Ecto neural progenitor cell (in vitro differentiated cells): ENCODE data around the gene MED29.
A peak's percentile ranks its signal among the peaks of the same experiment; 100 is the strongest.

Source experiments
- DNase-seq: peaks from one replicate; pipeline ENCODE4 v3.0.0-alpha.2; 2018; ENCODE audit warnings: low spot score

MED29 gene

DNA sequence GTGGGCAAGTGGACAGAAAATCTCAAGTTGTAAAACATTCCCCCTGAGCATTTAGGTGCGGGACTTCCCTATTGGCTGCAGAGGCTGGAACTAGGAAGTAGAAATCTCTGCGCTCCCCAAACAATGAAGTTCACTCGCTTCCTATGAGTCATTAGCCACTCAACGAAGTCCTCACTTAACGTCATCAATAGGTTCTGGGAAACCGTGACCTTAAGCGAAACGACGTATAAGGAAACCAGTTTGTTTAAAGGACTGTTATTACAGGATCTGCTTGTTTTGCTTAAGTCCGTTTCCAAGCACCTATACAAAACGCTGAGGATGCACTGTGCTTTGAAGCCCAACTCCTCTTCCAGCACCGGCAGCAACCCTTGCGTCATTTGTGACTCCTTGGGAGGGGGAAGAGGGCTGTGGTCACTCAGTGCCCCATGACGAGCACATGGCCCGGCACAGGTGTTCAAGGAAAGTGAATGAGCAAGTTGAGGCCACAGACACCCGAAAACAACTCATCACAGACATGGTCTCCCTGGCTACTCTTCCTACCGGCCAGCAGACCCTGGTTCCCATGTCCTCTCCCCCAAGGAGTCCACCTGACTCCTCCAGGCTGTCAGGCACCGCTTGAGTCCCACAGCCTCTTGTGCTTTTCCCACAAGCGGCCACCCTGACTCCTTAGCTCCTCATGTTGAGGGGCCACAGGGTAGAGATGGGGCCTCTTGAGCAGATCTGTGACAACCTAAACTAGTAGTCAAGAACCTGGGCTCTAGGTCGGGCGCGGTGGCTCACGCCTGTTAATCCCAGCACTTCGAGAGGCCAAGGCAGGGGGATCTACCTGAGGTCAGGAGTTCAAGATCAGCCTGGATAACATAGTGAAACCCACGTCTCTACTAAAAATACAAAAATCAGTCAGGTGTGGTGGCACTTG, 39.8 kb downstream of the MED29 start:
- DNase-seq: no peak

DNA sequence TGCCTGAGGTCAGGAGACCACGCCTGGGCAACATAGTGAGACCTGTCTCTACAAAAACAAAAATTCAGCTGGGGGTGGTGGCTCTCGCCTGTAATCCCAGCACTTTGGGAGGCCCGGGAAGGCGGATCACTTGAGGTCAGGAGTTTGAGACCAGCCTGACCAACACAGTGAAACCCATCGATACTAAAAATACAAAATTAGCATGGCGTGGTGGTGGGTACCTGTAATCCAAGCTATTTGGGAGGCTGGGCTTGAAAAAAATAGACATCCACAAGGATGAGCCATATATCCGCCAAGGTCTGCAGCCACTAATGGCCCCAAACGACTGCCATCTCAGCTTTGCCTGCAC, 41.5 kb downstream of the MED29 start:
- no peak for DNase-seq

DNA sequence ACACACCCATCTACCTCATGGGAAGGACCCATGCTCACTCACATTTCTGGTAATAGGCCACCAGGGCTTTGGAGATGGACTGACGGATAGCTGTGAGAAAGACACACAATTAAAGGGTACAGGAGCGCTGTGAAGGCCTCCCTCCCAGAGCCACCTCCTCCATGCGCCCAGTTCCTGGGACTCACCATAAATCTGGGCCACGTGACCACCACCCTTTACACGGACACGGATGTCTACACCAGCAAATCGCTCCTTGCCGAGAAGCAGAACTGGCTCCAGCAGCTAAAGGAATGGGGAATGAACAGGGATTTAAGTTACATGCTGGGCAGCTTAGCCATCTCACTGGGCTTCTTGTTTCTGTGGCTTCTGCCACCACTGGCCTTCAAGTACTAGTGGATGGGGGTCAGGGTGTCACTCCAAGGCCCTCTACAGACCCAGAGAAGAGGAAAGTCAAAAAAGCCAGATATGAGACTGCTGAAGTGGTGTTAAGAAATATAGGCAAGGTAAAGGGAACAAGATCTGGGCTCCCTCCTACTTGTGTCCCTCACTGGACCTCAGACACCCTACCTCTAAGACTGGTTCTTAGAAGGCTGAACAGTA, 42.4 kb downstream of the MED29 start:
- no peak for DNase-seq

DNA sequence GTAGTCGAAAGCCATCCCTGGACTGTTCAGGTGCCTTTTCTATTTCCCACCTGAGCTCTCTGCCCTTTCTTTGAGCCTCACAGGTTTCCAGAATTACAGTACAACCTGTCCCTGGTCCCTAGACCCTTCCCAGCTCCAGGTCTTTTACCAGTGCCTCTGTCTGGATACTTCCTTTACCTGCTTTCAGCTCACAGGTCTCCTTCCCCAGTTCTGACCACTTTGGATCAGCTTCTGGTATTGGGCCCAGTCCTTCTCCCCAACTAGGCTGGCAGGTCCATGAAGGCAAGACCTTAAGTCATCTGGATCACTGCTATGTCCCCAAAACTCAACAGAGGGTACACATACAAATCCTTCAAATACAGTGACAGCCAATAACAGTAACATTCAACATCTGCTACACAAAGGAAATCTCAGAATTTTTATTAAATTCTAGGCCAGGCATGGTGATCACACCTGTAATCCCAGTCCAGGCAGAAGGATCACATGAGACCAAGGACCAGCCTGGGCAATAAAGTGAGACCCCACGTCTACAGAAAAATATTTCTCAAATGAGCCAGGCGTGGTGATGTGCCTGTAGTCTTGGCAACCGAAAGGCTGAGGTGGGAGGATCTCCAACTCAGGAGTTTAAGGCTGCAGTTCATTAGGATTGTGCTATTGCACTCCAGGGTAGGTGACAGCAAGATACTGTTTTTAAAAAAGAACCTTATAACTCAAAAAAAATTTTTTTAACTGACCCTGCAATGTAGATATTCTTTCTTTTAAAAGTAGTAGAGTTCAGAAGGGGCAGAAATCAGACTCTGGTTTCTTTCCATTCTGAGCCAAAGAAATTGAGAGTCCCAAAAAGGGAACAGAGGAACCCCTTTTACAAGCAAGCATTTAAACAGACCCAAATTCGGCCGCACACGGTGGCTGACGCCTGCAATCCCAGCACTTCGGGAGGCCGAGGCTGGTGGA, 43.2 kb downstream of the MED29 start:
- DNase-seq: no peak

DNA sequence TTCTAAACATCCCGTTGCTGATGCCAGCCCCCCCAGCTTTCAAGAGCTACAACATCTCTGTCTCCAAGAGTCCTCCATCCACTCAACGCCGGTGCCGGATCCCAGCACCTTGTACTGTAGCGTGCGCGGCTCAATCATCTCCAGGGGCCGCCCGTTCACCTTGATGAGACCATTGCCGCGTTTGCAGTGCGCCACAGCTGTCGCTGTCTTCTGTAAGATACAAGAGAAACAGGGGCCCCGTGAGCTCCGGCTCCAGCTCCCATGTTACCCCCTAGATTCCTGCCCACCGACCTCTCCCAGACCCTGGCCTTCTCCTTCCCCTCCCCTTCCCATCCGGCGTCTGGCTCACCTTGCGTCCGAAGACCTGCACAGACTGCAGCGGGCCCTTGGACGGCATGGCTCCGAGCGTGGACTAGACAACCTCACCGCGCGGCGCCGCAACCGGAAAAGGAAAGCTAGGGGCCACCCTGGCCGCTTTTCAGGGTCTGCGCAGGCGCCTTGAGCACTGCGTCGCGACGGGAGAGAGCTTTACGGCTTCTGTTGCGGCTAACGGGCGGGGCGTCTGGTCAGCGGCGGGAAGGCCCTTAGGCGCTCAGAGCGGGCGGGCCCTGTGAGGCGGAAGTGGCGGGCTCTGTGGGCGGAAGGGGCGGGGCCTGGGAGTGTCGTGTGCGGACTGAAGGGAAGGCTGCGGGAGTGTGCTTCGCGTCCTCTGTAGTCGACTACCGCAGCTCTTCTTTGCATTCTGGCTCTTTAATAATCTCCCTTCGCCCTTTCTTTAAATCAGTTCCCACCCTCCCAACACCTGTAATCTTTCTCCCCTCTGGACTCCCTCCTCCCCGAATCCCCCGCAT, 44.5 kb downstream of the MED29 start, which contains the start of gene RPS16:
Gene RPS16, minus strand, starts transcription at position 451 of the 851 bp plus-strand sequence. Its CDS starts 54 bp downstream, at position 397.
- DNase-seq: peak; percentile 99

DNA sequence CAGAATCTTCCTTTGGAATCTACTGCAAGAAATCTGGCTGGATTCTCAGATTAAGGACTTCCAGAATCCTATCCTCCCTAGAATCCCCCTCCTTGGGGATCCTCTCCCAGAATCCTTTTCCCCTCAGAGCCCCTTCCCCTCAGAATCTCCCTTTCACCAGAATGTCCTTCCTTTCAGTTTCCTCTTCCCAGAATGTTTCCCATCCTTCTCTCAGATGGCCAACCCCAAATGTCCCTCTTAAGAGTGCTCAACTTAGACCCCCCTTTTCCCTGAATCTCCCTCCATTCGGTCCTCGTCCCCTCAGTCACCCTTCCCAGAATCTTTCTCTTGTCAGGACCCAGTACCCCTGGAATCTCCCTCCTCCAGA, 45.2 kb downstream of the MED29 start:
- DNase-seq: no peak

DNA sequence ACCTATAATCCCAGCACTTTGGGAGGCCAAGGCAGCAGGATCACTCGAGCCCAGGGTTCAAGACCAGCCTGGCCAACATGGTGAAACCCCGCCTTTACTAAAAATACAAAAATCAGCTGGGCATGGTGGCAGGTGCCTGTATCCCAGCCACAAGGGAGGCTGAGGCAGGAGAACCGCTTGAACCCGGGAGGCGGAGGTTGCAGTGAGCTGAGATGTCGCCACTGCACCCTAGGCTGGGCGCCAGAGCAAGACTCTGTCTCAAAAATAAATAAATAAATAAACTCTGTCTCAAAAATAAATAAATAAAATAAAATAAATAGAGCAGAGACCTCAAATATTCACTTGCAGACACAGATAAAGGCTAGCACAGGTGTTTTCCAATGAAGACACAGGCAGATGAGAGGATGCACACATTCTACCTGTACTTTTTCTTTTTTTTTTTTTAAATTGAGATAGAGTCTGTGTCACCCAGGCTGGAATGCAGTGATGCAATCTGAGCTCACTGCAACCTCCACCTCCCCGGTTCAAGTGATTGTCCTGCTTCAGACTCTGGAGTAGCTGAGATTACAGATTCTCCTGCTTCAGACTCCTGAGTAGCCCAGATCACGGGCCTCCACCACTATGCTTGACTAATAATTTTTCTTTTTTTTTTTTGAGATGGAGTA, 47.2 kb downstream of the MED29 start:
- no peak for DNase-seq

DNA sequence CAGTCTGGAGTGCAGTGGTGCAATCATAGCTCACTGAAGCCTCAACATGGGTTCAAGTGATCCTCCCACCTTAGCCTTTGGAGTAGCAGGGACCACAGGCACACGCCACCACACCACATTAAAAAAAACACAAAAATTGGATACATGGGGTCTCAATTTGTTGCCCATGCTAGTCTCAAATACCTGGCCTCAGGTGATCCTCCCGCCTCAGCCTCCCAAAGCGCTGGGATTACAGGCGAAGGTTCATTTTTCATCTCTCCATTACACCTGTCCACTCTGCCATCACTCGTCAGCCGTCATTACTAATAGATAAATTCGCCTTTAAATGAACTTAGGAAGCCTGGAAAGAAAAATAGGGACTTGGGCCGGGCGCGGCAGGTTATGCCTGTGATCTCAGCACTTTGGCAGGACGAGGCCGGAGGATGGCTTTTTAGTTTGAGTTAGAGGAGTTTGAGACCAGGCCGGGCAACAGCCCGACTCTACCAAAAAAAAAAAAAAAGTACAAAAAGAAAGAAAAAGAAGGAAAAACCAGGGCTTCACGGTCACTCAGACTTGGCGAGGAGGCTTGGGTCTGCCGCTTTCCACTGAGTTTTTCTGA, 53.5 kb downstream of the MED29 start:
- no peak for DNase-seq

DNA sequence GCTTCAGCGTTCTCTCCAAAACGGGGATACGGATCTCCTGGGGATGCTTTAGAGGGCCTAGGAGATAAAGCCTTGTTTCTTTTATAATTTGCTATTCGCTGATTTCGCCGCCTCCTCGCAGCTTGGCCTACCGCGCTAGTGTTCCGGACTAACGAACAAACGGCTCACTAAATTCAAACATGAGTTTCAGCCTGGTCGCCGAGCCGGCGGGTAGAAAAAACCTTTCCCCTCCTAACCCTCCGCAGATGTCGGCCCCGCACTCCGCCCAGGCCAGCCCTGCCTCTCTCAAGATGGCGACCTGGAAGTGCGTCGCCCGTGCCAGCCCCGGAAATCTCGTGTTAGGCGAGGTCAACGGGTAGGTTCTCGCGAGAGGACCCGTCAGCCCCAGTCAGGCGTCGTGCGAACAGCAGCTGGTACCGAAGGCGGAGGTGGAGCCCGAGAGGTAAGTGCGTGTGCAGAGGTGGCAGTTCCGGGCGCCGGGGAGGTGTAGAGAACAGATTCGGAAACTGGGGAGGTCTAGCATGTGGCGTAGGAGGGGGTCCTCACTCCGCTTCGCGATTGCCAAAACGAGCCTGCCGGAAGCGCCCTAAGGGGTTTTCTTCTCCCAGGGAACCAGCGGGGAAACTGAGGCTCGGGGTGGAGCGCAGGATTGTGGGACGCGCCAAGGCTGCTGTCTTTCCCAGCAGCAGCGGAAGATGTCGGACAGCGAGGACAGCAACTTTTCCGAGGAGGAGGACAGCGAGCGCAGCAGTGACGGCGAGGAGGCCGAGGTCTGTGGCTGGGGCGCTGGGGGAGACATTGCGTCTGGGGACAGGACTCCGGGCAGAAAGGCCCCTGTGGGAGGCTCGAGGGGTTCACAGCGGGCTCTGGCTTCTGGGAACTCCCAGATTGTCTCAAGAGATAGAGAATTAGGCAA, 54.3 kb downstream of the MED29 start, which contains the start of gene SUPT5H:
Gene SUPT5H, plus strand, starts transcription at position 387 of the 916 bp plus-strand sequence. Its CDS starts 309 bp downstream, at position 696.
- peak; percentile 96 for DNase-seq

DNA sequence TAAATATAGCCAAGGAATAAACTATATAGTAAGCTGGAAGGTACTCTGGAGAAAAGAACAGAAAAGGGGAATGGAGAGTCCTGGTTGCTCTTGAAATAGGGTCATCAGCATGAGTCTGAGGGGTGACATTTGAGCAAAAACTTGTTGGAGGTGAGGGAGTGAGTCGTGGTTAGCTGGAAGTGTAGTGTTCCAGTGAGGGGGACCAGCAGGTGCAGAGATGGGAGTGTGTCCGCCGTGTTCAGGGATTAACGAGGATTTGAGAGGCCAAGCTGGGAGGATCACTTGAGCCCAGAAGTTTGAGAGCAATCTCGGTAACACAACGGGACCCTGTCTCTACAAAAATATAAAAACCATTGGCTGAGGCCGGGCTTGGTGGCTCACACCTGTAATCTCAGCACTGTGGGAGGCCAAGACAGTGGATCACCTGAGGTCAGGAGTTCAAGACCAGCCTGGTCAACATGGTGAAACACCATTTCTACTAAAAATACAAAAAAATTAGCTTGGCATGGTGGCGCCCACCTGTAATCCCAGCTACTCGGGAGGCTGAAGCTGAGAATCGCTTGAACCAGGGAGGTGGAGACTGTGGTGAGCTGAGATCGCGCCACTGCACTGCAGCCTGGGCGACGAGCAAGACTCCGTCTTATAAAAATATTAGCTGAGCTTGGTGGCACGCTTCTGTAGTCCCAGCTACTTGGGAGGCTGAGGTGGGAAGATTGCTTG, 55.3 kb downstream of the MED29 start:
- no peak for DNase-seq

DNA sequence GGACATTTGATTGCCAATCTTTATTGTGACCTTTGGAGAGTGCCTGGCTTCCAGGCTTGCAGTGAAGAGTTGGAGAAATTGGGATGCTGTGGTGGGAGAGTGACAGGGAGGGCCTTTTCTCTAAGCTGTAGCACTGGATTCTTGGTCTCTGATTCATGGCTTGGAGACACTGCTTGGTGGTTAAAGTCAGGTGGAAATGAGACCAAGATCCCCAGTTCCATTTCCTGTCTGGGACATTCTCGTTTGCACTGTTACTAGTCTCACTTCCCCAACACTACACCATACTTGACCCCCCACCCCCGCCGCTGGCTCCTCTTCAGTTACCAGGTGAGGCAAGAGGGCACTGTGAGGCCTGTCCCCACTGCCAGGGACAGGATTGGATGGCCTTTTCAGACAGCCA, 57.1 kb downstream of the MED29 start:
- no peak for DNase-seq

DNA sequence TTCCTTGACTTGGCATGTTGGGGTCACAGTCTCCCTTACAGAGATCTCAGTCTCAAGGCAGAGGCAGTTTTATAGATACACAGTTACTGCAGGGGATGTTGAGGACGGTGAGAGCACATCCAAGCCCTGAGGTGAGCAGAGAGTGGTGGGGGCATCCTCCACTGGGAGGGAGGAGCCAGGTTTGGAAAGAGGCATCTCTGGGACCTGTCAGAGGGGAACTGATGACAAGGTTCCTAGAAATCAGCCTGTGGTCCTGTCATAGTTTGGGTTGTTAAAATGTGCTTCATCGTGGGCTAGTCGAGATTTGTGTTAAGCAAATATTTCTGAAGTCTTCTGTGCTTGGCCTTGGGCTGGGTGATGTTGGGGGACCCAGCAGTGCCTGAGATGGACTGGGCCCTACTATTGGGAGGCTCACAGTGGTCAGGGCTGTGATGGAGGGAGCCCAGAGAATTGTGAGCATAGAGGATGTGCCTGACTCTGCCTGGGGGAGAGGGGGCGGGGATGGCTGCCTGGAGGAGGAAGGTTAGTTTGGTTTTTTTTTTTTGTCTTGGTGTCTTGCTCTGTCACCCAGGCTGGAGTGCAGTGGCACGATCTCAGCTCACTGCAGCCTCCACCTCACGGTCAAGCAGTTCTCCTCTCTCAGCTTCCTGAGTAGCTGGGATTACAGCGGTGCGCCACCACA, 58.1 kb downstream of the MED29 start:
- DNase-seq: no peak
